ENCODE data around the gene CHTF18.

The CHTF18 gene

DNA sequence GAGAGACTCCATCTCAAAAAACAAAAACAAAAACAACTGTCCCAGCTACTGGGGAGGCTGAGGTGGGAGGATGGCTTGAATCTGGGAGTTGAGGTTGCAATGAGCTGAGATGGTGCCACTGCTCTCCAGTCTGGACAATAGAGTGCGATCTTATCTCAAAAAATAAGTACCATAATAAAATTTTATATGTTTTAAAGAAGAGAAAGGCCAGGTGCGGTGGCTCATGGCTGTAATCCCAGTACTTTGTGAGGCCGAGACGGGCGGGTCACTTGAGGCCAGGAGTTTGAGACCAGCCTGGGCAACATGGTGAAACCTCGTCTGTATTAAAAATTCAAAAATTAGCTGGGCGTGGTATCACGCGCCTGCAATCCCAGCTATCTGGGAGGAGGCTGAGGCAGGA lies 11.6 kb upstream of the CHTF18 start:
- no peak for DNase-seq

DNA sequence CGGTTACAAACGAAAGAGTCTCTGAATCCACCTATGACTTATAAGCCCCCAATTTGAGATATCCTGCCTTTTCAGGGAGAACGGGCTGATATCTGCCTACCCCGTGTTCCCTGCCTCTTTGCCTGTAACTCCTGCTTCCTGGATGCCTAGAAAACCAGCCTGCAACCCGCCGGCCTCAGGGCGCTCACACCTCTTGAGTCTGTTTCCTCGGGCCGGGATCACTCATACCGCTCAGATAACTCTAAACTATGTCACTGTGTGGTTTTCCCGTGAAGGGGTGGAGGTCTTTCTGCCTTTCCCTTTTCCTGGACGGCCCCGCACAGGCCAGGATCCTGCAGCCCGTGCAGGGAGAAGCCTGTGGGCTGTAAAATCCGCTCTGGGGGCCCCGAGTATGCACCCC lies 10.6 kb upstream of the CHTF18 start:
- no peak for DNase-seq

GRCh38 chr16:778447-778846 lies 10.0 kb upstream of the CHTF18 start:
- no peak for DNase-seq

- no peak for DNase-seq
Observed at GRCh38 chr16:778909-779527, 9.4 kb upstream of the CHTF18 start.

DNA sequence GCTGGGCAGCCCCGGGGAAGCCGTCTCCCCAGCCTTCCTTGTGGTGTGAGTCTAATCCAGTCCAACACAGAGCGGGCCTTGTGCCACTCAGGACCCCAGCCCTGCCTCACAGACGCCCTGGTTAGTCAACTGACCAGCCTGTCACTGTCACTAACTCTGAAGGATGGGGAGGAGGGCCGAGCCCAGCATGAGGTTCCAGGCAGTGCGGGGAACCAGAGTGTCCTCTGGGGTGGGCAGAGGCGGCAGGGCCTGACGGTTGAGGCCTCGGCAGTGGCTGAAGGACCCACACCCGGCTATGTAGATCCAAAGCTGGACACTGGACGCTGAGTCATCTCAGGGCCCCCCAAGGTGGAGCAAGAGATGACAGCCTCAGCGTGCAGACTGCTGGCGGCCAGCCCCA lies 8.9 kb upstream of the CHTF18 start:
- no peak for DNase-seq

- no peak for DNase-seq
Observed at GRCh38 chr16:780296-780695, 8.1 kb upstream of the CHTF18 start.

DNA sequence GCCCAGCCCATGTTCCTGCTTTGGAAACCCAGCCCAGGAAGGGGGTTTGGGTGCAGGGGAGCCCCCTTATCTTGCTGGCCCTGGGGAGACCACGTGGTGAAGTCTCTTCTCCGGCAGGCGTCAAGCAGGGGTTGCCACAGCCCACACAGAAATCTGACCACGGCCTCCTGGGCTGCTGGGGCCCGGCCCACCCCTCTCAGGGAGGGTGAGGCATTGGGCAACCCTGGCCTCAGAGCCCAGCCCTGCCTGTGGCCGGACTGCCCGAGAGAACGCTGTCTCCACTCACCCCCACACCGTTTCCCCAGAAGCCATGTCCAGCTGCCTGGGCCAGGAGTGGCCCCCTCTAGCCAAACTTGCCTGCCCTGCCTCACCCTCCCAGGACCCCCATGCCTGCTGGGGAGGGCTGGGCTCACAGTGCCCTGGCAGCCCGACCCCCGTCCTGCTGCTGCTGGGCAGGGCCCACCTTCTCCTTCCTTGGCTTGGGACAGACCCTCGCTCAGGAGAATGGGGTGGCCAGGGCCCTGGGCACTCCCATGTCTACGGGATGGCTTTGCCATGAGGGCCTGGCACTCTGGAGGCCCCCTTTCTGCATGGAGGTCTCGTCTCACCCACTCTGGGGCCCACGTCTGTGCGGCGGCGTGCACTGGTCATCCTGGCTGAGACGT lies 6.9 kb upstream of the CHTF18 start:
- DNase-seq, result no peak

DNA sequence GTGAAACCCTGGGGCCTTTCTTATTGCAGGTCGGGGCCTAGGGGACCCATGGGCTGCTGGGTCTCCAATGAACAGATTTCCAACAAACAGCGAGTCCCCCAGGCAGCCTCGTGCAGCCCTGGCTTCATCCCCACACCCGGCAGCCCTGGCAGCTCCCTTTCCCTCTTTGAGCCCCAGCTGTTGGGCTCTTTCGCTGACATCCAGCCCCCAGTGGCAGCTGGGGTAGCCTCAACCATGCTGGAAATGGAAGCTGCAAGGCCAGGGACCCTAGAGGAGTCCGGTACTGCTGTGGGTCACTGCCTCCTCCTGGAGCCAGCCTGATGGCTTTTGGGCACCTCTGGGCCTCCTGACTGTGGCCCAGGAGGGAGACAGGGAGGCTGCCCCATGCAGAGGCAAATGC lies 6.2 kb upstream of the CHTF18 start:
- DNase-seq, result no peak

DNA sequence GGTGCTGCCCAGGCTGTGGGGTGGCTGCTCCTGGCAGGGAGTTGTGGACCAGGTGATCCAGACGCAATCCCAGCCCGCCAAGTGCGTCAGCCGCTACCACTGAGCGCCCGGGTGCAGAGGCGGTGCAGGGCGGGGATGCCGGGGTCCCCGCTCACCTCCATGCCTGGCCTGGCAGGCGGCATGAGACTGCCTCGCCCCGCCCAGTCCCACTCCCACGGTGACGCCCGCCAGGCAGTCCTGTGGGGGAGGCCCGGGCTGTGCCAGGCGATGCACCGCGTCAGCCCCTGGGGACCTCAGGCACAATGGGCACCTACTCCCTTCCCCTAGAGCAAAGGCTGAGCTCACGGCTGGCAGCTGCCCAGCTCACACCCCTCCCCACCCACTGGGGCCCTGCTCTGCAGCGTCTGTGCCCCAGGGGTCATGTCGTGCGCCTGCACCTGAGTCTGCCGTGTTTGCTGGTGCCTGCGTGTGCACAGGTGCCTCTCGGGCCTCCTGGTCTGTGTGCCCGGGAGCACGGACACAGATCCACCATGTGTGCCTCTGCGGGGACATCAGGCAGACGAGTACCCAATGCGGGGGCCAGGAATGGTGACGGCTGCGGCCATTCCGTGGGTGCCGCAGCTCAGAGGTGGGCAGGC lies 5.5 kb upstream of the CHTF18 start:
- no peak for DNase-seq

DNA sequence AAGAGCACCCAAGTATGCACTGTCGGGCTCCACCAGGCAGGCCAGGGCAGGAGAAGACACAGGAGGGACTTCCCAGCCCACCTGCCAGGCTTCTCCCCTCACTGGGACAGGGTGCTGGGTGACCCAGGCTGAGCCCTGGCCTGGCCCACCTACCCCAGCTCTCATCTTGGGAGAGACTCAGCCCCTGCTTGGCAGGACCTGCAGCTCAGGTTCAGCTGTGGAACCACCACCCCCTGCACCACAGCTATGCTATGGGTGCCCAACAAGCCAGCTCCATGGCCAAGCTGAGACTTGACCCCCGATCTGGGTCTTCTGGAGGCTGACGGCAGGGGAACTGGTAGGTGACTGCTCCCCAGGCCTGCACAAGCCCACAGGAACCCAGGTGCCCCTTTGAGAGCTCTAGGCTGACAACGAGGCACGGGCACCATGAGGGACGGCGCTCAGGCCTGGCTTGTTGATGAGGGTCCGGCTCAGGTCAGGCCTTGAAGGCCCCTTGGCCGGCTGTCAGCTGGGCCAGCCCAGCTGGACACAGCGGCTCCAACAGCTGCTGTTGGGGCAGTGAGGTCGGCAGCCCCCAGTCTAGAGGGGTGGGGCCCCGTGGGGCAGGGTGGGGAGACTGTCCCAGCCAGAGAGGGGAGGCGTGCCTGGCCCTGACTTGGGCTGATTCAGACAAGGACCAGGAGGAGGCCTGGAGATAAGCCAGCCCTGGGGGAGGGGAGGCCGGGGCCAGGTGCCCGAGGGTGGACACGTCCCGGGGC lies 4.8 kb upstream of the CHTF18 start:
- no peak for DNase-seq

- DNase-seq, result no peak
Observed at GRCh38 chr16:784431-784830, 4.0 kb upstream of the CHTF18 start.

- peak; percentile 86 for DNase-seq
Observed at GRCh38 chr16:785563-786535, 2.6 kb upstream of the CHTF18 start.

- no peak for DNase-seq
Observed at GRCh38 chr16:787321-787966, 976 bp upstream of the CHTF18 start.

DNA sequence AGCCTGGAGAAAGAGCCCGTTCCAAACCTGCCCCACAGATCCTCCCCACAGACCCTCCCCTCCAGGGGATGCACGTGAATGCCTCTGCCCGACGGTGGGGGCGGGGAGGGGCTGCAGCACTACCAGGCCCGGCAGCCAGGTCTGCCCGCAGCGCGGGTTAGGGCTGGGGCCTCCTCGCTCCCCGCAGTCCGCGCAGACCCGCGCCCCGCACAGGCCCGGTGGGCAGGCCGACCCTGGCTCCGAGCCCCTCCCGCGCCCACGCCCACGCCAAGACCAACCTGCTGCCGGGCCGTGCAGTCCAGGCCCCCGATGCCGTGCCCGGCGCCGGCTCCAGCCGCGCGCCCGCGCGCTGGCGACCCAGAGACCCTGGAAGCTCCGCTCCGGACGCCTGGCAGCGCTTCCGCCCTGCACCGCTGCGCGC lies 432 bp upstream of the CHTF18 start, which contains the start of gene RPUSD1:
RPUSD1 (minus strand) TSS at position 404 of the 421 bp plus-strand sequence. CDS start 644 bp downstream, outside the sequence.
- peak; percentile 18 for DNase-seq

- DNase-seq, result no peak
Observed at GRCh38 chr16:789191-789850, 901 bp downstream of the CHTF18 start.

DNA sequence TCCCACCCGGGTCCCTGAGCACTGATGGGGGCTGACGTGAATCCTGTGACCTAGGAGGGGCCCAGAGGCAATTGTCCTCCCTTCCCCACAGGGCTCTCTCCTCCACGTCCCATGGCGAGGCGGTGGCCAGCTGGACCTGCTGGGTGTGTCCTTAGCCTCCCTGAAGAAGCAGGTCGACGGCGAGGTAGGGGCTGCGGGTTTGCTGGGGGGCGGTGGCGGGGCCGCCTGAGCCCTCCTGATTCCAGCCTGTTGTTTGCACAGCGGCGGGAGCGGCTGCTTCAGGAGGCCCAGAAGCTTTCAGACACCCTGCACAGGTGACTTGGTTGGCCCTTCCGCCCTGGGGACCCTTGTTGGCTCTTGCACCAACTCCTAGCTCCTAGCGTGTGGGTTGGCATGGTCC lies 1.7 kb downstream of the CHTF18 start:
- DNase-seq, result no peak

DNA sequence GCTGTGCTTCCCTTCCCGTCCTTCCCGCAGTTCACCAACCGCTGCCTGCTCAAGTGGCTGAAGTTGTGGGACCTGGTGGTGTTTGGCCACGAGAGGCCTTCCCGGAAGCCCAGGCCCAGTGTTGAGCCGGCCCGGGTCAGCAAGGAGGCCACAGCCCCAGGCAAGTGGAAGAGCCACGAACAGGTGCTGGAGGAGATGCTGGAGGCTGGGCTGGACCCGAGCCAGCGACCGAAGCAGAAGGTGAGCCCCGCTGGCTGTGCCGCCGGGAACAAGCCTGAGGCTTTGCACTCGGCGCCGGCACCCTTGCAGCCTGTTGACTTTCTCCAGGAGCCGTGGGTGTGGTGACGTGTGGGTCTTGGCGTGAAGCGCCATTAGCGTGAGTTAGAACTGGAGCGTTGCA lies 2.7 kb downstream of the CHTF18 start:
- no peak for DNase-seq

DNA sequence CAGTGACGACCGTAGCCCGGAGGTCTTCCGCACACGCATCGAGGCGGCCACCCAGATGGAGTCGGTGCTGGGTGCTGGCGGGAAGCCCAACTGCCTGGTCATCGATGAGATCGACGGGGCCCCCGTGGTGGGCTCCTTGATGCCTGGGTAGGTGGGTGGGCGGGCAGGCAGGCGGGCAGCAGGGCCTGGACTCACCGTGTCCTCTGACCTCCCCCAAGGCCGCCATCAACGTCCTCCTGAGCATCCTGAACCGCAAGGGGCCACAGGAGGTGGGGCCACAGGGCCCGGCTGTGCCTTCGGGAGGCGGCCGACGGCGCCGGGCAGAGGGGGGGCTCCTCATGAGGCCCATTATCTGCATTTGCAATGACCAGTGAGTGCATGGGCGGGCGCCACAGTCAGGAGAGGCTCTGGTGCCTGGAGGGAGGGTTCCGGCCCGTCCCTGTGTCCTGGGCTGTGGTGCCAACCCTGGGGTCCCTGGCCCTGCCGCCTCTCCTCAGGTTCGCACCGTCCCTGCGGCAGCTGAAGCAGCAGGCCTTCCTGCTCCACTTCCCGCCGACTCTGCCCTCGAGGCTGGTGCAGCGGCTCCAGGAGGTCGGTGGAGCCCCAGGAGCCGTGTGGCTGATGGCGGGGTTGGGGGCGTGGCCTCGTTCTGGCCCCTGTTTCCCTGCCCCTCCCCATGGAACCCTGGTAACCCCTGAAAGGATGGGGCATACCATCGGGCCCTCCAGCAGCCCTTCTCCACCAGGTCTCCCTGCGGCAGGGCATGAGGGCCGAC lies 4.0 kb downstream of the CHTF18 start:
- no peak for DNase-seq

GRCh38 chr16:793414-793813 lies 5.0 kb downstream of the CHTF18 start:
- DNase-seq, result no peak

- no peak for DNase-seq
Observed at GRCh38 chr16:794091-794822, 5.8 kb downstream of the CHTF18 start.
